Testis (tissue), 3 donors: Measurements from ENCODE around the gene KCND1. TPM values are rescaled to one million over a fixed set of nuclear protein-coding genes. Genes with fewer than 3 reads are reported as not detected.

Experiments
- DNase-seq: peaks from one replicate; pipeline ENCODE4 v3.0.0-alpha.2; 2019
- H3K27ac ChIP-seq, 2 donors: fragments of 200-600 bp; sonication (generic); one replicate each; pipeline ENCODE4 v1.5.1; 2019
- H3K27me3 ChIP-seq: fragments of 200-600 bp; sonication (generic); one replicate; pipeline ENCODE4 v1.5.1; 2019
- H3K36me3 ChIP-seq: fragments of 200-600 bp; sonication (generic); one replicate; pipeline ENCODE4 v1.5.1; 2017; ENCODE audit warnings: low read depth; ENCODE audit errors: missing control alignments
- H3K4me1 ChIP-seq: fragments of 200-600 bp; sonication (generic); one replicate; pipeline ENCODE4 v1.5.1; 2019
- H3K4me3 ChIP-seq, 2 donors: fragments of 200-600 bp; sonication (generic); one replicate each; pipeline ENCODE4 v1.5.1; 2017 to 2019
- H3K9me3 ChIP-seq: fragments of 200-600 bp; sonication (generic); one replicate; pipeline ENCODE4 v1.5.1; 2017
- POLR2A ChIP-seq: fragments of 450-650 bp; IDR thresholded peaks from one replicate; pipeline ENCODE4 v1.6.1; 2017; ENCODE audit warnings: antibody characterized with exemption, mild to moderate bottlenecking, moderate library complexity
- WGBS, 2 donors: methylation state at CpG; one replicate each; pipeline ENCODE4 v1.1.5; 2018; 5-methylcytosine and 5-hydroxymethylcytosine counted together
- intact Hi-C: fragments of 100-400 bp; cut with DNase I; formaldehyde crosslinking; loops from one replicate; pipeline ENCODE4 v1.15.1; 2023; ENCODE audit warnings: low total_unique reads
- polyA plus RNA-seq: library from polyadenylated mRNA; stranded (reverse); fragments of 350-450 nt; fragmentation: Illumina TruSeq; extraction: RNeasy Lipid Tissue Mini Kit (QIAGEN cat#74804); gene quantifications from one replicate; pipeline ENCODE4 v1.2.3, GENCODE V29; 2014; ENCODE audit warnings: low read depth, low replicate concordance; ENCODE audit not compliant: insufficient read depth
- total RNA-seq, 2 donors: library from RNA; depleted of rRNA; stranded (reverse); fragments of >200 nt; gene quantifications; one replicate each; pipeline ENCODE4 v1.2.3, GENCODE V29; 2016
- TF ChIP-seq, protein P1 (sequence below), 3 experiments: fragments of 450-650 bp in 2 of 3; fragments of 200-600 bp in 1 of 3; sonication (generic) in 1 of 3; IDR thresholded peaks; one replicate each; pipeline ENCODE4 v1.5.1; 2016 to 2019; ENCODE audit warnings: antibody characterized with exemption in 3 of 3, mild to moderate bottlenecking in 2 of 3, moderate library complexity in 1 of 3

Gene KCND1
- total and polyA plus RNA-seq, 3 donors from 2014 or later = 2.3 to 3.3 (median 2.4) TPM

DNA sequence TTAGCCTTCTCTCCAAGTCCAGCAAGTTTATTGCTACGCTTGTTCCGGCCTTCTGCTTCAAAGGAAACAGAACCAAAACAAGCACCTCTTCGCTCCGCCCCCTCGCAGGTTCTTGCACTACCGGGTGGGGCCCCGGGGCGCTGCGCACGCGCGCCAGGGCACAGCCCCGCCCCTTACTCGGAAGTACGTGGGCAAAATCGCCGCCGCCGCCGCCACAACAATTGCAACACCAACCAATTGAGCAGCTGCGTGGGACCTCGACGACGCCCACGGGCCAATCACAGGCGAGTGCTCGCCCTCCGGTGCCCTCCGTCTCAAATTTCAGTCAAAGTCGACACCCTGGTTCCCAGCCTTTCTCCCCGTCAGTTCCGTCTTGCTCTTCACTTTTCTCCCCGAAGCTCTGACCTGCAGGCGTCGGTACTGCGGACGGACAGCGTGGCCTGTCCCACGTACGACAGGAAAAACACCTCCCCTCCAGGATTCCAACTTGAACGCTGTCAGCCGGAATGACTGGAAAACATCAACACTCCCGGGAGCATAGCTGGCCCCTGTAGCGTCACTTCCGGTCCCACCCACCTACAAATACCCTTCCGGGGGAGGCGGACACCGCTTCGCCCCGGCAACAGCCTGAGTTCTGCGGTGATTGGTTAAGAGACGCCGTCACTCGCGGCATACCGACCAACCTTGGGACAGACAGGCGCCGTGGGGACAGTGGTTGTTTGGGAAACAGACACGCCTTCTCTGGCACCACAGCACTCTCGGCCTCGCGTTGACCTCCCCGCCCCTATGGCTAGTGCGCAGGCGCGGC lies 13.6 kb downstream of the KCND1 start:
- WGBS, 2 donors = 0% methylated on average over 22 of the region's 66 CpGs
- no peaks in the 10 kb centered on the region for H3K36me3 ChIP-seq
- DNase-seq = peak; percentile 97
- H3K4me3 ChIP-seq = peak overlapping the region; percentile 64 to 67
- peaks cover 11% of the 10 kb centered on the region for H3K4me1 ChIP-seq
- no peaks in the 10 kb centered on the region for H3K27me3 ChIP-seq
- H3K27ac ChIP-seq = peak overlapping the region; percentile 91 to 95
- TF ChIP-seq POLR2A = no peak
- TF ChIP-seq, protein P1, sequence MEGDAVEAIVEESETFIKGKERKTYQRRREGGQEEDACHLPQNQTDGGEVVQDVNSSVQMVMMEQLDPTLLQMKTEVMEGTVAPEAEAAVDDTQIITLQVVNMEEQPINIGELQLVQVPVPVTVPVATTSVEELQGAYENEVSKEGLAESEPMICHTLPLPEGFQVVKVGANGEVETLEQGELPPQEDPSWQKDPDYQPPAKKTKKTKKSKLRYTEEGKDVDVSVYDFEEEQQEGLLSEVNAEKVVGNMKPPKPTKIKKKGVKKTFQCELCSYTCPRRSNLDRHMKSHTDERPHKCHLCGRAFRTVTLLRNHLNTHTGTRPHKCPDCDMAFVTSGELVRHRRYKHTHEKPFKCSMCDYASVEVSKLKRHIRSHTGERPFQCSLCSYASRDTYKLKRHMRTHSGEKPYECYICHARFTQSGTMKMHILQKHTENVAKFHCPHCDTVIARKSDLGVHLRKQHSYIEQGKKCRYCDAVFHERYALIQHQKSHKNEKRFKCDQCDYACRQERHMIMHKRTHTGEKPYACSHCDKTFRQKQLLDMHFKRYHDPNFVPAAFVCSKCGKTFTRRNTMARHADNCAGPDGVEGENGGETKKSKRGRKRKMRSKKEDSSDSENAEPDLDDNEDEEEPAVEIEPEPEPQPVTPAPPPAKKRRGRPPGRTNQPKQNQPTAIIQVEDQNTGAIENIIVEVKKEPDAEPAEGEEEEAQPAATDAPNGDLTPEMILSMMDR (IDR thresholded peaks at IDR 0.05) = no peak
- intact Hi-C loops = no loop called here
- no peaks in the 10 kb centered on the region for H3K9me3 ChIP-seq

DNA sequence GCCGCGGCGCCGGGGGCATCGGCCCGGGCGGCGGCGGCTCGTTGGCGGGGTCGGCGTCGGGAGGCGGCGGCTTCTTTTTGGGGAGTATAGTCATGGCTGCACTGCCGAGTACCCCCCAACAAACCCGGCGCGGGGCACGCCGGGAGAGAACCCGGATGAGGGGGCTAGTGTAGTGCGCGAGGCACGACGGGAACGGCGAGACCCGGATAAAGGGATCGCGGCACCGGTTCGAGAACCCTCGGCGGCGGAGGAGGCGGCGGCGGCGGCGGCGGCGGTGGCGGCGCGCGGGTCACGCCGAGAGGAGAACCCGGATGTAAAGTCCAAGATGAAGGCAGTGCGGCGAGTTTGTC lies 14.2 kb downstream of the KCND1 start, which contains the start of gene OTUD5:
Gene OTUD5, minus strand, starts transcription at position 131 of the 350 bp plus-strand sequence. Its CDS starts 37 bp downstream, at position 94.
- WGBS, 2 donors = 0% methylated on average over 15 to 30 of the region's 53 CpGs
- peak; percentile 78 for DNase-seq
- H3K27me3 ChIP-seq = no peaks in the 10 kb centered on the region

DNA sequence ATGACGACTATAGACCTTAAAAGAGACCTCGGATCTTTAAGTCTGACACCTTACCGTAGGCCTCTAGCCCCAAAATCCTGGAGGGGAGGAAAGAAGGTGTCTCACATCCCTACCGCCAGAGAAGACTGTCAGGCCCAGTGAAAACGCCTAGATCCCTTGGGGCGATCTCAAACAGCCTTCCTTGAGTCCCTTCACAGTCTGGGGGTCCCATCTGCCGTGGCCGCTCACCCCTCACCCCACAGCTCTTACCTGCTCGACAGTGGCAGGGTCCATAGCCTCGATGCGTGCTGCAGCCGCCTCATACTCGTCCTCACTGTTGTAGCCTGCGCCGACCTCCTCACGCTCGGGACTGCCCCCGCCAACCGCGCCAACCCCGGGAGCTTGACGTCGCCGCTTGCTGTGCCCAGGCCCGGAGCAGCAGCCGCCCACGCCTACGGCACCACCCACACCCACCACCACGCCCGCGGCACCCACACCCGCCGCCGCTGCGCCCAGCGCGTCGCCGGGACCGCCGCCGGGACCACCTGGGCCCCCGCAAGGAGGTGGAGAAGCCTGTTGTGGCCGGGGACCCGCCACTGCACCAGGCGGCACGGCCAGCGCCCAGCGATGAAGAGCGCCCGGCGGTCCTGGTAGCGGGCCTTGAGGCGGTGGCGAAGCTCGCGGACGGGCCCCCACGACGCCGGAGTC lies 14.8 kb downstream of the KCND1 start:
- Histone ChIP-seq H3K27ac (peak overlapping the region; percentile 44 to 95), H3K4me1 (peaks cover 7% of the 10 kb centered on the region), H3K4me3 (peak overlapping the region; percentile 64 to 67), H3K9me3 (no peaks in the 10 kb centered on the region), H3K36me3 (no peaks in the 10 kb centered on the region), H3K27me3 (no peaks in the 10 kb centered on the region)
- intact Hi-C loops = no loop called here
- TF ChIP-seq, protein P1 (IDR thresholded peaks at IDR 0.05) = no peak
- TF ChIP-seq POLR2A = no peak
- WGBS, 2 donors = 0 to 1% methylated on average over 2 to 34 of the region's 61 CpGs
- peak; percentile 28 for DNase-seq

More for the DNA sequence above, 14.2 kb downstream of the KCND1 start, which contains the start of gene OTUD5:
- Histone ChIP-seq H3K27ac (peak within 1 kb of the TSS; percentile 91 to 95), H3K9me3 (no peaks in the 10 kb centered on the region), H3K36me3 (no peaks in the 10 kb centered on the region), H3K4me3 (peak within 1 kb of the TSS; percentile 64 to 67), H3K4me1 (peaks cover 11% of the 10 kb centered on the region)
- TF ChIP-seq, protein P1 (IDR thresholded peaks at IDR 0.05) = no peak
- no peak for TF ChIP-seq POLR2A
- intact Hi-C loops = no loop called here

DNA sequence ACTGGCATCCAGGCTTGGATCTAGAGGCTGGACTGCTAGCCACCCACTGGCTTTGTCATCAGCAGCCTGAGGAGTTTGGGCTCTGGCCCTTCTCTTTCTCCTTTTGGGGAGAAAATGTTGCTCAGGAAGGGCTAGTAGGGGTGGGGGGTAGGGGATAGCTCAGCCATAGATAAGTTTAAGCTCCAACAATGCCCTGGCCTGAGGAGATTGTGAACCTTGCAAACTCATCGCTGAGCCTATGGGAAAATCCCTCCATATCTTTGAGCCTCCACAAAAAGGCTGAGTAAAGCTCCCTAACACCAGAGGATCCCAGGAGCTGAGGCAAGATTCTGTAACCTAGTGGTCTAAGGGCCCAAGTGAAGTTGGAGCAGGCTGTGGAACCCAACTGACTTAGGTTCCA lies 23.1 kb downstream of the KCND1 start:
- no peaks in the 10 kb centered on the region for H3K4me1 ChIP-seq
- no peak for DNase-seq
- no peak overlapping the region for H3K4me3 ChIP-seq
- no peaks in the 10 kb centered on the region for H3K36me3 ChIP-seq
- TF ChIP-seq POLR2A = no peak
- TF ChIP-seq, protein P1 (IDR thresholded peaks at IDR 0.05) = no peak
- intact Hi-C loops = no loop called here
- no peaks in the 10 kb centered on the region for H3K9me3 ChIP-seq
- no peaks in the 10 kb centered on the region for H3K27me3 ChIP-seq
- 100% methylated on average over 1 of the region's 1 CpG; no CpG with 5 or more reads in 1 of the 2 donors for WGBS, 2 donors
- no peak overlapping the region for H3K27ac ChIP-seq
